Body of pancreas (tissue), 4 donors: ENCODE measurements around the gene P2RX3. TPM values are rescaled to one million over a fixed set of nuclear protein-coding genes. Genes with fewer than 3 reads are reported as not detected.
A peak's percentile ranks its signal among the peaks of the same experiment; 100 is the strongest.

Experiments used
- ATAC-seq: fragments of 150-250 bp; one replicate; pipeline ENCODE4 v1.9.1; 2016
- DNase-seq, 4 donors: peaks; one replicate each; pipeline ENCODE4 v3.0.0-alpha.2; 2019
- H3K27ac ChIP-seq, 4 donors: fragments of 200-600 bp; sonication (generic); 1 replicate in 3 of 4; 2 replicates in 1 of 4; pipeline versions ENCODE4 v1.5.1 to v1.6.1; 2016 to 2019; ENCODE audit warnings: mild to moderate bottlenecking in 1 of 4, mixed read lengths in 1 of 4, moderate library complexity in 1 of 4
- H3K27me3 ChIP-seq, 2 donors: fragments of 200-600 bp; sonication (generic); one replicate each; pipeline ENCODE4 v1.6.0; 2016; ENCODE audit warnings: mild to moderate bottlenecking in 1 of 2
- H3K36me3 ChIP-seq, 2 donors: fragments of 200-600 bp; sonication (generic); replicated peaks in 1 of 2; 2 replicates each; pipeline ENCODE4 v1.5.1; 2016; ENCODE audit warnings: low read depth in 2 of 2; ENCODE audit not compliant: insufficient read depth in 1 of 2
- H3K4me1 ChIP-seq: fragments of 200-600 bp; sonication (generic); one replicate; pipeline ENCODE4 v1.6.0; 2016
- H3K4me3 ChIP-seq, 2 donors: fragments of 200-600 bp; sonication (generic); 1 replicate in 1 of 2; 2 replicates in 1 of 2; pipeline ENCODE4 v1.5.1; 2016 to 2019
- H3K9me3 ChIP-seq, 3 donors: fragments of 200-600 bp; sonication (generic); 1 replicate in 2 of 3; 2 replicates in 1 of 3; pipeline ENCODE4 v1.5.1; 2016
- POLR2A ChIP-seq, 3 donors: fragments of 450-650 bp; IDR thresholded peaks; one replicate each; pipeline ENCODE4 v1.6.1; 2016; ENCODE audit warnings: antibody characterized with exemption in 3 of 3, mild to moderate bottlenecking in 2 of 3
- WGBS, 2 donors: methylation state at CpG; one replicate each; pipeline ENCODE4 v1.1.5; 2017; 5-methylcytosine and 5-hydroxymethylcytosine counted together
- intact Hi-C: fragments of 100-400 bp; cut with DNase I; formaldehyde crosslinking; loops from one replicate; pipeline ENCODE4 v1.15.1; 2023
- total RNA-seq, 2 donors: library from RNA; depleted of rRNA; stranded (reverse); fragments of >200 nt; gene quantifications; one replicate each; pipeline ENCODE4 v1.1.0, GENCODE V29; 2016
- TF ChIP-seq, protein P1 (sequence below), 7 experiments: fragments of 450-650 bp in 4 of 7; fragments of 200-600 bp in 3 of 7; sonication (generic) in 3 of 7; IDR thresholded peaks; one replicate each; pipeline ENCODE4 v1.5.1; 2016 to 2019; ENCODE audit warnings: antibody characterized with exemption in 7 of 7

Gene P2RX3
- total RNA-seq, 2 donors from 2014 or later, result not detected

DNA sequence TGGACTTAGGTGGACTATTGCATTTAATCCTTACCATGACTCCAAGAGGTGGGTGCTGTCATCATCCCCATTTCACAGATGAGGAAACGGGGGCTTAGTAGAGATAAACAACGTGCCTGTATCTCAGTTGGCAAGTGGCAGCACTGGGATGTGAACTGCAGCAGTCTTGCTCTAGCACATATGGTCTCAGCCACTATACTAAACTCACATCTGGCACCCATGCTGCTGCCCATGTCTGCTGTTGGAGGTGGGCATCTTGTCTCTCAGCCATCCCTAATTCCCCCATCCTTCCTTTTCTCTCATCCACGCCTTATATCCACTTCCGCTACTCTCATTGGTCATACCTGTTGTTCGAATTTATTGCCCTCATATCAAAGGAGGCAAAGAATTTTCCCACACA, 39.0 kb downstream of the P2RX3 start:
- H3K4me1 ChIP-seq, result no peaks in the 10 kb centered on the region
- DNase-seq, result no peak
- intact Hi-C loops, result no loop called here
- no peak overlapping the region for H3K27ac ChIP-seq
- TF ChIP-seq, protein P1, sequence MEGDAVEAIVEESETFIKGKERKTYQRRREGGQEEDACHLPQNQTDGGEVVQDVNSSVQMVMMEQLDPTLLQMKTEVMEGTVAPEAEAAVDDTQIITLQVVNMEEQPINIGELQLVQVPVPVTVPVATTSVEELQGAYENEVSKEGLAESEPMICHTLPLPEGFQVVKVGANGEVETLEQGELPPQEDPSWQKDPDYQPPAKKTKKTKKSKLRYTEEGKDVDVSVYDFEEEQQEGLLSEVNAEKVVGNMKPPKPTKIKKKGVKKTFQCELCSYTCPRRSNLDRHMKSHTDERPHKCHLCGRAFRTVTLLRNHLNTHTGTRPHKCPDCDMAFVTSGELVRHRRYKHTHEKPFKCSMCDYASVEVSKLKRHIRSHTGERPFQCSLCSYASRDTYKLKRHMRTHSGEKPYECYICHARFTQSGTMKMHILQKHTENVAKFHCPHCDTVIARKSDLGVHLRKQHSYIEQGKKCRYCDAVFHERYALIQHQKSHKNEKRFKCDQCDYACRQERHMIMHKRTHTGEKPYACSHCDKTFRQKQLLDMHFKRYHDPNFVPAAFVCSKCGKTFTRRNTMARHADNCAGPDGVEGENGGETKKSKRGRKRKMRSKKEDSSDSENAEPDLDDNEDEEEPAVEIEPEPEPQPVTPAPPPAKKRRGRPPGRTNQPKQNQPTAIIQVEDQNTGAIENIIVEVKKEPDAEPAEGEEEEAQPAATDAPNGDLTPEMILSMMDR (IDR thresholded peaks at IDR 0.05), result no peak
- TF ChIP-seq POLR2A (IDR thresholded peaks at IDR 0.05), result no peak
- 52 to 67% methylated on average over 5 of the region's 5 CpGs for WGBS, 2 donors
- no peaks in the 10 kb centered on the region for H3K36me3 ChIP-seq
- no peak for ATAC-seq
- H3K27me3 ChIP-seq, result no peaks in the 10 kb centered on the region
- H3K9me3 ChIP-seq, result no peaks in the 10 kb centered on the region
- H3K4me3 ChIP-seq, result no peak overlapping the region

DNA sequence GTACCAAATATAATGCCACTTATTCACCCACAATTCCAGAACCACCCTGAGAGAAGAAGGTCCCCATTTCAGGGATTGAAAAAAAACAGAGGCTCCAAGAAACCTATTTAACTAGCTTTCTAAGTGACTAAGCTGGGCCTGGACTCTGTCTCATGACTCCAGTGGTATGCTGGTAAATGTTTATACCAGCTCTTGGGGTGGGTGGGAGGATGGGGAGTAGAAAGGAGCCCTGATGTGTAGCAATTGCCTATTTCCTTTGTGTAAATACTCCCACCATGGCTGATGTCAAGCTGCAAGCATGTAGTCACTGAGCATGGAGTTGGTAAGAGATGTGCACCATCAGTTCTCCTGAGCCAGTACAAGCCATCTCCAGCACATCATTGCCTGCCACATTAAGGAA, 40.0 kb downstream of the P2RX3 start:
- Histone ChIP-seq H3K27me3 (no peaks in the 10 kb centered on the region), H3K9me3 (no peaks in the 10 kb centered on the region), H3K27ac (no peak overlapping the region), H3K4me3 (no peak overlapping the region), H3K36me3 (no peaks in the 10 kb centered on the region), H3K4me1 (no peaks in the 10 kb centered on the region)
- DNase-seq (no peak), ATAC-seq (no peak)
- TF ChIP-seq POLR2A (IDR thresholded peaks at IDR 0.05), result no peak
- TF ChIP-seq, protein P1 (IDR thresholded peaks at IDR 0.05), result no peak
- intact Hi-C loops, result no loop called here

DNA sequence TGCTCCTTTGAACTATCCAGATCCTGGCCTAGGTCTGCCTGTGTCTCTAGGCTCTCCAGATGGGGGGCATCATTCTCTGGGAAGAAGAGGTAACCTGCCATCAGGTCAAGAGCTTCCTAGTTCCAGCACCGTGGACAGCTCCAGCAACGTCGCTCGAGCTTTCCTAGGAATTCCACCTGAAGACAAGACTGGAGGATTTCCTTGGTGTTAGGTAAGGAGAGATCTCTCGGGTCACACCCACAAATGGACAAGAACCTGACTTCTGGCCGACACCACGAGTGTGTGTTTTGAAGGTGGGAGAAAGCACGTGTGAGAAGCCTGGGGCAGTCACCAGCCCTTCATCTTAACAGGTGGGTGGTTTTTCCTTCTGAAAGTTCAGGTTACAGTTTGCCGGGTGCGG, 41.6 kb downstream of the P2RX3 start:
- Histone ChIP-seq H3K27me3 (no peaks in the 10 kb centered on the region), H3K4me3 (no peak overlapping the region), H3K36me3 (no peaks in the 10 kb centered on the region), H3K9me3 (no peaks in the 10 kb centered on the region), H3K27ac (no peak overlapping the region), H3K4me1 (no peaks in the 10 kb centered on the region)
- ATAC-seq, result no peak
- intact Hi-C loops, result no loop called here
- TF ChIP-seq, protein P1 (IDR thresholded peaks at IDR 0.05), result no peak
- no peak for TF ChIP-seq POLR2A (IDR thresholded peaks at IDR 0.05)
- no peak for DNase-seq
- 21 to 32% methylated on average over 9 to 10 of the region's 10 CpGs for WGBS, 2 donors

DNA sequence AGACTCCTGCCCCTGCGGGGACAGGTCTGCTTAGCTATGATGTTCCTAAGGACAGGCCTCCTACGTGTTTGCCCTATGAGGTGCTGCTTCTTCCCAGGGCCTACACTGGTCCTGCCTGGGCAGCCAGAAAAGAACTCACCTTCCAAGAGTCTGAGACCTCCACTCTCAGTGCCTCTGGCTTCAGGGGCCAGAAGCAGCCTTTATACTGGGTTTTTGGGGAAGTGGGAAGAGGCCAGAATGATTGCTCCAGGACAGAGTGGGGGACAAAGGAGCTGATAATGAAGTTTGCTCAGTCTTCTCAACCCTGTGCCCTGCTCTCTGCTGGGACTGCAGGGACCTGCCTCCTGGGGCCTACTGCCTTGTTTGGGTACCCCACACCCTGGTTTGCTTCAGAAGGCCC, 42.8 kb downstream of the P2RX3 start, which contains the start of gene PRG3:
TSS of gene PRG3 (minus strand) at position 176 of the 400 bp plus-strand sequence. CDS start 442 bp downstream, outside the sequence.
- intact Hi-C loops, result no loop called here
- no peak within 1 kb of the TSS for H3K4me3 ChIP-seq
- H3K4me1 ChIP-seq, result no peaks in the 10 kb centered on the region
- ATAC-seq, result no peak
- no peaks in the 10 kb centered on the region for H3K9me3 ChIP-seq
- 75 to 100% methylated on average over 2 of the region's 2 CpGs for WGBS, 2 donors
- TF ChIP-seq, protein P1 (IDR thresholded peaks at IDR 0.05), result no peak
- TF ChIP-seq POLR2A (IDR thresholded peaks at IDR 0.05), result no peak
- no peaks in the 10 kb centered on the region for H3K36me3 ChIP-seq
- H3K27me3 ChIP-seq, result no peaks in the 10 kb centered on the region
- no peak within 1 kb of the TSS for H3K27ac ChIP-seq
- no peak for DNase-seq

DNA sequence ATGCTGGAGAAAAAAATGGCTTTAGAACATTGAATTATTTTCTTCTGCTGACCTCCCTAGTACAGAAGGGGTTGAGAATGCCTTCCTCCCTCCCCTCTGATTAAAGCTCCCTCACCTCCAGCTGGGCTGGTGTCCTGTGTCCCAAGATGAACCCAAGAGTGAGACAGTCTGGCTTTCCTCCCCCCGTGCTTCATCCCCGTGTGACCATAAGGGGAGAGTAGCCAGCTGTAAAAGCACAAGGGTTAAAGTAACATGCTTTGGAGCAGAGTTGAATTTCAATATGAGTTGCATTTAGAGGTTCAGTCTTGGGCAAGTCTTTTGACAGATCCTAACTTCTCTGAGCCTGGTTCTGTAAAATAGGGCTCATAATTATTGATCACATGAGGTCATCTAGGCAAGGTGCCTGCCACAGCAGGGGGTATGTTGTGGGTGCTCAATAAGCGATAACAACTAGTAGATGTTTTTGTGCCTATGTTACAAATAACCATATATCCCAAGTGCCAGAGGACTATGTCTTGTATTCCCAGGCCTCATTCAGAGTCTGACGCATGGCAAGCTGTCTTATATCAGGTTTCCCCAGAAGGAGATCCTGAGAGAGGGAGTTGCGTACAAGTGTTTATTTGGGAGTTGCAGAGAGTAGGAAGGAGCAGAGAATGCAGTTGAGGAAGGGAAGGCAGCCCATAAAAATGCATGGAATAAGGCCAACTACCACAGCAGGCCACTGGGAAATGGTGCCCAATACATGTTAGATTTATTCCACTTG, 48.2 kb downstream of the P2RX3 start:
- H3K27me3 ChIP-seq, result no peaks in the 10 kb centered on the region
- no peaks in the 10 kb centered on the region for H3K9me3 ChIP-seq
- no peaks in the 10 kb centered on the region for H3K36me3 ChIP-seq
- WGBS, 2 donors, result 72 to 75% methylated on average over 5 of the region's 5 CpGs
- H3K4me1 ChIP-seq, result no peaks in the 10 kb centered on the region
- H3K4me3 ChIP-seq, result no peak overlapping the region
- TF ChIP-seq, protein P1 (IDR thresholded peaks at IDR 0.05), result no peak
- no peak for TF ChIP-seq POLR2A (IDR thresholded peaks at IDR 0.05)
- ATAC-seq, result peak; percentile 42
- H3K27ac ChIP-seq, result peak overlapping the region in 1 of 4 donors; percentile 43
- DNase-seq, result no peak
- intact Hi-C loops, result no loop called here
